ENCODE results near the gene PIK3CG. TPM values are rescaled to one million over a fixed set of nuclear protein-coding genes. Genes with fewer than 3 reads are reported as not detected.

Gene PIK3CG
- total RNA-seq, 4 donors from 2014 or later = 1.4 to 4.0 (median 2.5) TPM

DNA sequence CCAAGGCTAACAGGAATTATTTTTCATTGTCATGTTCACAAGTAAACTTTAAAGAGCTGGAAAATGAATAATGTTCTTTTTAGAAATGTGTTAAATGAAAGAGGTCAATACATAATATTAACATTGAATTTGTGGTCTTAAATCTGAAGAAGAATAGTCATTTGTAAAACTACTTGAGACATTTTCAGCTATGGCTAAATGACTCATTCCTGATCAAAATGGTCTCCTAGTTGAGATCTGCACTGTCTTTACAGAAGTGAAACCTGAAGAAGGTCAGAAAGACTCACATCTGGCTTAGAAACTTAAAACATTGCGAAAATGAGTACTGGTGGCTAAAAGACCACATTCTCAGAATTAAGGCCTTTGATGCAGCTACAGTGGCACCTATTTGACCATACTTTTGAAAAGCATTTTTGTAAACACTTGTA is 5.9 kb downstream of the PIK3CG start:
- Histone ChIP-seq H3K27ac (no peak overlapping the region), H3K27me3 (no peaks in the 10 kb centered on the region), H3K4me3 (no peak overlapping the region), H3K9me3 (peaks cover 0 to 3% (median 0%) of the 10 kb centered on the region in 3 donors), H3K4me1 (no peaks in the 10 kb centered on the region), H3K36me3 (no peaks in the 10 kb centered on the region)
- TF ChIP-seq, protein P1, sequence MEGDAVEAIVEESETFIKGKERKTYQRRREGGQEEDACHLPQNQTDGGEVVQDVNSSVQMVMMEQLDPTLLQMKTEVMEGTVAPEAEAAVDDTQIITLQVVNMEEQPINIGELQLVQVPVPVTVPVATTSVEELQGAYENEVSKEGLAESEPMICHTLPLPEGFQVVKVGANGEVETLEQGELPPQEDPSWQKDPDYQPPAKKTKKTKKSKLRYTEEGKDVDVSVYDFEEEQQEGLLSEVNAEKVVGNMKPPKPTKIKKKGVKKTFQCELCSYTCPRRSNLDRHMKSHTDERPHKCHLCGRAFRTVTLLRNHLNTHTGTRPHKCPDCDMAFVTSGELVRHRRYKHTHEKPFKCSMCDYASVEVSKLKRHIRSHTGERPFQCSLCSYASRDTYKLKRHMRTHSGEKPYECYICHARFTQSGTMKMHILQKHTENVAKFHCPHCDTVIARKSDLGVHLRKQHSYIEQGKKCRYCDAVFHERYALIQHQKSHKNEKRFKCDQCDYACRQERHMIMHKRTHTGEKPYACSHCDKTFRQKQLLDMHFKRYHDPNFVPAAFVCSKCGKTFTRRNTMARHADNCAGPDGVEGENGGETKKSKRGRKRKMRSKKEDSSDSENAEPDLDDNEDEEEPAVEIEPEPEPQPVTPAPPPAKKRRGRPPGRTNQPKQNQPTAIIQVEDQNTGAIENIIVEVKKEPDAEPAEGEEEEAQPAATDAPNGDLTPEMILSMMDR (IDR thresholded peaks at IDR 0.05) = no peak
- TF ChIP-seq POLR2AphosphoS5 (IDR thresholded peaks at IDR 0.05) (no peak), POLR2A (IDR thresholded peaks at IDR 0.05) (no peak), EP300 (IDR thresholded peaks at IDR 0.05) (no peak)
- WGBS, 2 donors (ENCODE audit: low coverage in 1 of 2) = 73 to 100% methylated on average over 1 of the region's 1 CpG
- no peak for ATAC-seq

DNA sequence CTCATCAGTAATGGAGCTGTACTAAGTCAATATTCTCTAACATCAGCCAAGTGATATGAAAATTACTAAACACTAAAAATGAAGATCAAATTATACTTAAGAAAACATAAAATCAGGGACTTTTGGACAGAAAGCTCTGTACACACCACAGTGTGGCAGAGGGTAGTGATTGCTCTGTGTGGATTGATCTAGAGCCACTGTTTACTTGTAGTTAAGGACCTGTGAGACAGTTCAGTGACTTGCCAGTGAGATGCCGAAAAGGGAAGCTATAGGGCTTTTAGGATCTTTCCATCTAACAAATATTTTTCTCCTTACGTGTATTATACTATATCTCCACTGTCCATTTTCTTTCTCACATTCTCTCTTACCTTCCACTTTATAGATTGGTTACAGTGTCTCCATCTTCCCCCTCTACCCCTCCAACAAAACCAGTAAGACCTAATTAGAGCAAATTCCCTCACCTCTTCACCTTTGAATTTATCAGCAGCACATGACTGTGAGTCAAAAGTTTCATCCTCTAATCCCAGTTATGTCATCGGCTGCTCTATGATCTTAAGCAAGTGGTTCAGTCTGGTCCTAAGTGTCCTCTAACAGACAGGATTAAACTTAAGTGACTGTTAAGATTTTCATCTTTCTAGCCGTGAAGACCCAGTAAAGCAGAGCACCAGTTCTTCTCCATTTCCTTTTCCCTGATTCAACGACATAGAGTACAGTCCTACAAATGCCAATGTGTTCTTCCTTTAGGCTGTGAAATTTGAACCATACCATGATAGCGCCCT is 6.9 kb downstream of the PIK3CG start:
- 74 to 100% methylated on average over 1 to 6 of the region's 6 CpGs for WGBS, 2 donors (ENCODE audit: low coverage in 1 of 2)

GRCh38 chr7:106872763-106873162 is 7.7 kb downstream of the PIK3CG start:
- Histone ChIP-seq H3K4me1 (no peaks in the 10 kb centered on the region), H3K4me3 (no peak overlapping the region), H3K9me3 (peaks cover 0 to under 1% (median 0%) of the 10 kb centered on the region in 3 donors), H3K36me3 (no peaks in the 10 kb centered on the region), H3K27ac (no peak overlapping the region), H3K27me3 (no peaks in the 10 kb centered on the region)
- 88 to 93% methylated on average over 6 of the region's 6 CpGs for WGBS, 2 donors (ENCODE audit: low coverage in 1 of 2)
- TF ChIP-seq POLR2A (IDR thresholded peaks at IDR 0.05) = no peak
- TF ChIP-seq, protein P1 (IDR thresholded peaks at IDR 0.05) = no peak
- no peak for TF ChIP-seq EP300 (IDR thresholded peaks at IDR 0.05)
- TF ChIP-seq POLR2AphosphoS5 (IDR thresholded peaks at IDR 0.05) = no peak
- no peak for ATAC-seq

More for the DNA sequence above, 6.9 kb downstream of the PIK3CG start:
- TF ChIP-seq, protein P1 (IDR thresholded peaks at IDR 0.05) = no peak
- TF ChIP-seq EP300 (IDR thresholded peaks at IDR 0.05) (no peak), POLR2A (IDR thresholded peaks at IDR 0.05) (no peak), POLR2AphosphoS5 (IDR thresholded peaks at IDR 0.05) (no peak)
- peaks cover 0 to 3% (median 0%) of the 10 kb centered on the region in 3 donors for H3K9me3 ChIP-seq
- no peak for ATAC-seq
- H3K27me3 ChIP-seq = no peaks in the 10 kb centered on the region
- no peak overlapping the region for H3K27ac ChIP-seq
- H3K4me1 ChIP-seq = no peaks in the 10 kb centered on the region
- H3K36me3 ChIP-seq = no peaks in the 10 kb centered on the region
- no peak overlapping the region for H3K4me3 ChIP-seq

GRCh38 chr7:106874076-106874475 is 9.0 kb downstream of the PIK3CG start:
- TF ChIP-seq POLR2A (IDR thresholded peaks at IDR 0.05) (no peak), POLR2AphosphoS5 (IDR thresholded peaks at IDR 0.05) (no peak), EP300 (IDR thresholded peaks at IDR 0.05) (no peak)
- TF ChIP-seq, protein P1 (IDR thresholded peaks at IDR 0.05) = no peak
- Histone ChIP-seq H3K27me3 (no peaks in the 10 kb centered on the region), H3K4me1 (no peaks in the 10 kb centered on the region), H3K4me3 (no peak overlapping the region), H3K36me3 (no peaks in the 10 kb centered on the region), H3K27ac (no peak overlapping the region), H3K9me3 (no peaks in the 10 kb centered on the region)
- no peak for ATAC-seq

DNA sequence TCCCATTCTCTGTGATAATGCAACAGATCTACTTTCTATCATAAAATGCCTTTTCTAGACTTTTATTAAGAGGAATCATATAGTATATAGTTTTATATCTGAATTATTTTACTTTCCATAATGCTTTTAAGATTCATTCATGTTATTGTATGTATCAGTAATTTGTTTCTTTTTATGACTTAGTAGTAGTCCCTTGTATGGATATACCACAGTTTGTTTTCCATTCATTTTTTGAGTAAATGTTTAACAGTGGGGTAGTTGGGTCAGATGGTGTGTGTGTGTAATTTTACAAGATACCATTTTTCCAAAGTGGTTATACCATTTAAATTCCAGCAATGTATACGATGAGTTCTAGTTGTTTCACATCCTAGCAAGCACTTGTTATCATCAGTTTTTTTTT is 10.4 kb downstream of the PIK3CG start:
- Histone ChIP-seq H3K27me3 (no peaks in the 10 kb centered on the region), H3K4me3 (no peak overlapping the region), H3K9me3 (no peaks in the 10 kb centered on the region), H3K4me1 (no peaks in the 10 kb centered on the region), H3K36me3 (no peaks in the 10 kb centered on the region), H3K27ac (no peak overlapping the region)
- WGBS, 2 donors (ENCODE audit: low coverage in 1 of 2) = 94% methylated on average over 1 of the region's 1 CpG; no CpG with 5 or more reads in 1 of the 2 donors
- TF ChIP-seq POLR2AphosphoS5 (IDR thresholded peaks at IDR 0.05) = no peak
- TF ChIP-seq EP300 (IDR thresholded peaks at IDR 0.05) = no peak
- TF ChIP-seq, protein P1 (IDR thresholded peaks at IDR 0.05) = no peak
- no peak for TF ChIP-seq POLR2A (IDR thresholded peaks at IDR 0.05)
- ATAC-seq = no peak
